ENCODE measurements around the gene CRYGN.

CRYGN gene

GRCh38 chr7:151379534-151380198 lies 60.3 kb downstream of the CRYGN start:
- no peak for DNase-seq (ENCODE audit: low read depth)

DNA sequence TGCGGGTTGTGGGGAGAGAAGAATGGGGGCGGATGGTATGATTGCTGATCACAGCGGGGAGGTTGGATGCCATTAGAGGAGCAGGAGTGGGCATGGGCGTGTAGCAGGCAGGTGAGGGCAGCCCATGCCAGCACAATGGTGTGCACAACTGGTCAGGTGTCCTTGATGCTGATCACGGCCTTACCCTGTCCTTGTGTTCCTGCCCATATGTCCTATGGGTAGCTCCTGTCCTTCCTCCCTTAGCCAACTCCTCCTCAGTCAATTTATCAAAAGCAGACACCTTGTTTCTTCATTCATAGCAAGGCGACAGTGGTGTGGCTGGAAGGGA lies 60.8 kb downstream of the CRYGN start:
- DNase-seq (ENCODE audit: low read depth), result no peak

All from HS-5 (cell line).